Measurements from ENCODE around the gene SEL1L2. TPM values are rescaled to one million over a fixed set of nuclear protein-coding genes. Genes with fewer than 3 reads are reported as not detected.

Gene SEL1L2
- total and polyA plus RNA-seq, 4 experiments from 2014 or later: not detected

GRCh38 chr20:13930281-13930680, 60.1 kb downstream of the SEL1L2 start:
- no peaks in the 10 kb centered on the region for H3K9me3 Mint-ChIP-seq
- POLR2A ChIA-PET (ENCODE audit: partially characterized antibody): no interaction called here

GRCh38 chr20:13929836-13930235, 60.6 kb downstream of the SEL1L2 start:
- intact Hi-C loops (cut with micrococcal nuclease): no loop called here
- no peak overlapping the region for H3K4me3 ChIP-seq (ENCODE audit: low read length in 2 of 2)
- Mint-ChIP-seq H3K36me3 (no peaks in the 10 kb centered on the region), H3K4me1 (no peaks in the 10 kb centered on the region), H3K27ac (no peak overlapping the region), H3K27me3 (no peaks in the 10 kb centered on the region), H3K4me3 (no peak overlapping the region), H3K9me3 (no peaks in the 10 kb centered on the region)
- H3K4me1 ChIP-seq (ENCODE audit: insufficient read depth, low read length): no peaks in the 10 kb centered on the region
- H3K27me3 ChIP-seq (ENCODE audit: insufficient read depth, low read length): no peaks in the 10 kb centered on the region
- POLR2A ChIA-PET (ENCODE audit: partially characterized antibody): no interaction called here
- H3K9me3 ChIP-seq (ENCODE audit: control insufficient read depth in 1 of 2, low read length in 2 of 2): no peaks in the 10 kb centered on the region
- CTCF ChIA-PET (ENCODE audit: partially characterized antibody): no interaction called here
- no peak for DNase-seq
- no peaks in the 10 kb centered on the region for H3K36me3 ChIP-seq (ENCODE audit: insufficient read depth, low read length)
- no peak overlapping the region for H3K27ac ChIP-seq (ENCODE audit: low read depth, low read length)

More at GRCh38 chr20:13930281-13930680, 60.1 kb downstream of the SEL1L2 start:
- no peak overlapping the region for H3K4me3 ChIP-seq (ENCODE audit: low read length in 2 of 2)
- intact Hi-C loops (cut with micrococcal nuclease): no loop called here
- Mint-ChIP-seq H3K4me3 (no peak overlapping the region), H3K4me1 (no peaks in the 10 kb centered on the region), H3K27ac (no peak overlapping the region), H3K36me3 (no peaks in the 10 kb centered on the region), H3K27me3 (no peaks in the 10 kb centered on the region)
- H3K9me3 ChIP-seq (ENCODE audit: control insufficient read depth in 1 of 2, low read length in 2 of 2): no peaks in the 10 kb centered on the region
- H3K27ac ChIP-seq (ENCODE audit: low read depth, low read length): no peak overlapping the region
- CTCF ChIA-PET (ENCODE audit: partially characterized antibody): no interaction called here
- H3K36me3 ChIP-seq (ENCODE audit: insufficient read depth, low read length): no peaks in the 10 kb centered on the region
- no peaks in the 10 kb centered on the region for H3K4me1 ChIP-seq (ENCODE audit: insufficient read depth, low read length)
- no peaks in the 10 kb centered on the region for H3K27me3 ChIP-seq (ENCODE audit: insufficient read depth, low read length)
- no peak for DNase-seq

GRCh38 chr20:13928901-13929300, 61.5 kb downstream of the SEL1L2 start:
- Histone ChIP-seq H3K4me1 (ENCODE audit: insufficient read depth, low read length) (no peaks in the 10 kb centered on the region), H3K27ac (ENCODE audit: low read depth, low read length) (no peak overlapping the region), H3K4me3 (ENCODE audit: low read length in 2 of 2) (no peak overlapping the region), H3K36me3 (ENCODE audit: insufficient read depth, low read length) (no peaks in the 10 kb centered on the region), H3K27me3 (ENCODE audit: insufficient read depth, low read length) (no peaks in the 10 kb centered on the region), H3K9me3 (ENCODE audit: control insufficient read depth in 1 of 2, low read length in 2 of 2) (no peaks in the 10 kb centered on the region)
- Mint-ChIP-seq H3K27ac (no peak overlapping the region), H3K4me3 (no peak overlapping the region), H3K4me1 (no peaks in the 10 kb centered on the region), H3K27me3 (no peaks in the 10 kb centered on the region), H3K36me3 (no peaks in the 10 kb centered on the region), H3K9me3 (peaks cover 0 to 2% (median 0%) of the 10 kb centered on the region in 8 donors)
- CTCF ChIA-PET (ENCODE audit: partially characterized antibody): no interaction called here
- POLR2A ChIA-PET (ENCODE audit: partially characterized antibody): no interaction called here
- intact Hi-C loops (cut with micrococcal nuclease): no loop called here
- DNase-seq: no peak

- ChIA-PET POLR2A (ENCODE audit: partially characterized antibody) (no interaction called here), CTCF (ENCODE audit: partially characterized antibody) (no interaction called here)
- Mint-ChIP-seq H3K36me3 (no peaks in the 10 kb centered on the region), H3K27ac (no peak overlapping the region), H3K27me3 (no peaks in the 10 kb centered on the region), H3K4me1 (no peaks in the 10 kb centered on the region), H3K9me3 (peaks cover 0 to 3% (median 0%) of the 10 kb centered on the region in 8 donors), H3K4me3 (no peak overlapping the region)
- H3K9me3 ChIP-seq (ENCODE audit: control insufficient read depth in 1 of 2, low read length in 2 of 2): no peaks in the 10 kb centered on the region
- no peak overlapping the region for H3K4me3 ChIP-seq (ENCODE audit: low read length in 2 of 2)
- H3K4me1 ChIP-seq (ENCODE audit: insufficient read depth, low read length): no peaks in the 10 kb centered on the region
- H3K27me3 ChIP-seq (ENCODE audit: insufficient read depth, low read length): no peaks in the 10 kb centered on the region
- DNase-seq: no peak
- H3K36me3 ChIP-seq (ENCODE audit: insufficient read depth, low read length): no peaks in the 10 kb centered on the region
- no peak overlapping the region for H3K27ac ChIP-seq (ENCODE audit: low read depth, low read length)
- intact Hi-C loops (cut with micrococcal nuclease): no loop called here
Measured at GRCh38 chr20:13927171-13927570, 63.2 kb downstream of the SEL1L2 start.

DNA sequence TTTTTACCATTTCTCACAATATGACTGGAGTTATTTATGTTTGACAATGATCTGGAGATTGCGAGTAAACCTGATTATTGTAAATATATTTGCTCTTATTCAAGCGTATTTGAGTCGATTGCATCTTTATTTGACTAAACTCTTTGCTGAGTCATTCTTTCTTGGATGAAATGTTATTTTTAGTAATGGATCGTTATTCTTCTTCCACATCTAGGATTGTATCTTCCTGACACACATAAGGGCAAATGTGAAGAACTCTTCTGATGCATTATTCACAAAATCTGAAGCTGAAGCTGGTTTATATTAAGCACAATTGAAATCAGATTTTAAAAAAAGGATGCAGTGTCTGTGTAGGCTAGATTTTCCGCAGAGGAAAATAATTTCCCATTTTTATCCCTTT, 68.2 kb downstream of the SEL1L2 start:
- H3K27ac Mint-ChIP-seq: no peak overlapping the region
- Histone ChIP-seq H3K27ac (ENCODE audit: low read depth, low read length) (no peak overlapping the region), H3K4me3 (ENCODE audit: low read length in 2 of 2) (no peak overlapping the region), H3K4me1 (ENCODE audit: insufficient read depth, low read length) (no peaks in the 10 kb centered on the region), H3K9me3 (ENCODE audit: control insufficient read depth in 1 of 2, low read length in 2 of 2) (no peaks in the 10 kb centered on the region), H3K36me3 (ENCODE audit: insufficient read depth, low read length) (no peaks in the 10 kb centered on the region), H3K27me3 (ENCODE audit: insufficient read depth, low read length) (no peaks in the 10 kb centered on the region)
- H3K36me3 Mint-ChIP-seq: no peaks in the 10 kb centered on the region
- CTCF ChIA-PET (ENCODE audit: partially characterized antibody): no interaction called here
- intact Hi-C loops (cut with micrococcal nuclease): no loop called here
- no peaks in the 10 kb centered on the region for H3K4me1 Mint-ChIP-seq
- peaks cover 0 to 2% of the 10 kb centered on the region in 2 donors for H3K27me3 Mint-ChIP-seq
- POLR2A ChIA-PET (ENCODE audit: partially characterized antibody): no interaction called here
- peaks cover 0 to 3% (median 0%) of the 10 kb centered on the region in 8 donors for H3K9me3 Mint-ChIP-seq
- DNase-seq: no peak
- H3K4me3 Mint-ChIP-seq: no peak overlapping the region

DNA sequence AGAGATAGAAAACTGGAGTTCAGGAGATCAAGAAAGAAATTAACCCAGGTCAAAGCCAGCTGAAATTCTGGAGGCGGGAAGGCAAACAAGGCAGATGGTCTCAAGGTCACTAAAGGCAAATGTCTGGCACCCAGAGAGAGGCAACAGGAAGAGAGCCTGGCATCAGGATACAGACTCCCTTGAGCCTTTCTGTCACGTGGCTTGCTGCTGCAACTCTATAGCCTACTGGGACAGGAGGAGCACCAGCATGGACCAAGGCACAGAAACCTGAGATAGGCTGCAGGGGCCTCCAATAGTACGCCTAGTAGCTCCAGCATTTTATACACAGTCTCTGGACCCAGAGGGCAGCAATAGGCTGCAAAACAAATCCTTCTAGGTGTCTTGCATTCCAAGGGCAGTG, 75.1 kb downstream of the SEL1L2 start:
- Mint-ChIP-seq H3K27ac (no peak overlapping the region), H3K27me3 (peaks cover 0 to 2% of the 10 kb centered on the region in 2 donors), H3K9me3 (peaks cover 0 to 3% (median 0%) of the 10 kb centered on the region in 8 donors), H3K4me1 (no peaks in the 10 kb centered on the region), H3K36me3 (no peaks in the 10 kb centered on the region), H3K4me3 (no peak overlapping the region)
- Histone ChIP-seq H3K4me1 (ENCODE audit: insufficient read depth, low read length) (no peaks in the 10 kb centered on the region), H3K27ac (ENCODE audit: low read depth, low read length) (no peak overlapping the region), H3K9me3 (ENCODE audit: control insufficient read depth in 1 of 2, low read length in 2 of 2) (no peaks in the 10 kb centered on the region), H3K36me3 (ENCODE audit: insufficient read depth, low read length) (no peaks in the 10 kb centered on the region), H3K27me3 (ENCODE audit: insufficient read depth, low read length) (no peaks in the 10 kb centered on the region), H3K4me3 (ENCODE audit: low read length in 2 of 2) (no peak overlapping the region)
- ChIA-PET CTCF (ENCODE audit: partially characterized antibody) (no interaction called here), POLR2A (ENCODE audit: partially characterized antibody) (no interaction called here)
- intact Hi-C loops (cut with micrococcal nuclease): no loop called here
- DNase-seq: no peak

- Histone ChIP-seq H3K27ac (ENCODE audit: low read depth, low read length) (no peak overlapping the region), H3K27me3 (ENCODE audit: insufficient read depth, low read length) (no peaks in the 10 kb centered on the region), H3K4me1 (ENCODE audit: insufficient read depth, low read length) (no peaks in the 10 kb centered on the region), H3K4me3 (ENCODE audit: low read length in 2 of 2) (no peak overlapping the region), H3K36me3 (ENCODE audit: insufficient read depth, low read length) (no peaks in the 10 kb centered on the region), H3K9me3 (ENCODE audit: control insufficient read depth in 1 of 2, low read length in 2 of 2) (no peaks in the 10 kb centered on the region)
- H3K27ac Mint-ChIP-seq: no peak overlapping the region
- H3K4me1 Mint-ChIP-seq: no peaks in the 10 kb centered on the region
- H3K36me3 Mint-ChIP-seq: no peaks in the 10 kb centered on the region
- POLR2A ChIA-PET (ENCODE audit: partially characterized antibody): interaction anchor here (1.0 kb wide), 1 partner anchor 9 kb away, joined by 3 read pairs; no protein-coding TSS in a partner anchor
- no peak for DNase-seq
- H3K4me3 Mint-ChIP-seq: no peak overlapping the region
- CTCF ChIA-PET (ENCODE audit: partially characterized antibody): no interaction called here
- peaks cover 0 to 2% of the 10 kb centered on the region in 2 donors for H3K27me3 Mint-ChIP-seq
- intact Hi-C loops (cut with micrococcal nuclease): no loop called here
- H3K9me3 Mint-ChIP-seq: peaks cover 0 to 3% (median 0%) of the 10 kb centered on the region in 8 donors
Measured at GRCh38 chr20:13913572-13913971, 76.8 kb downstream of the SEL1L2 start.

DNA sequence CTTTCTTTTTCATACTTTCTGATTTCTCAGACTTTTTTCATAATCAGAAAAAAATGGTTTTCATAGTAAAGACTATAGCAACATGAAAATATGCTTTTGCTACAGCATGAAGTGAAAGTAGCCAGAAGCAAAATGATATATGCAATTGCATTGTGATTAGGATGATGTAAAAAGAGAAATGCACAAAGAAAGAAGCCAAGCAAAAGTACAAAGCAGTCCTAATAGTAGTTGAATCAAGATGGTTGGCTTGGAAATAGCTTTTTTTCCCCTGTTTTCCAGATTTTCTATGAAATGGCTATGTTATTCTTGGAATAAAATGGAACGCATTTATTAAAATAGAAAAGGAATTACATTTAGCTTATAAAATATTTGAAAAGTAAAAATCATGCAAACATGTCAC, 77.3 kb downstream of the SEL1L2 start:
- H3K4me3 Mint-ChIP-seq: no peak overlapping the region
- Histone ChIP-seq H3K27me3 (ENCODE audit: insufficient read depth, low read length) (no peaks in the 10 kb centered on the region), H3K36me3 (ENCODE audit: insufficient read depth, low read length) (no peaks in the 10 kb centered on the region), H3K27ac (ENCODE audit: low read depth, low read length) (no peak overlapping the region), H3K9me3 (ENCODE audit: control insufficient read depth in 1 of 2, low read length in 2 of 2) (no peaks in the 10 kb centered on the region), H3K4me3 (ENCODE audit: low read length in 2 of 2) (no peak overlapping the region), H3K4me1 (ENCODE audit: insufficient read depth, low read length) (no peaks in the 10 kb centered on the region)
- H3K4me1 Mint-ChIP-seq: no peaks in the 10 kb centered on the region
- no peak overlapping the region for H3K27ac Mint-ChIP-seq
- ChIA-PET POLR2A (ENCODE audit: partially characterized antibody) (interaction anchor here (1.0 kb wide), 1 partner anchor 8 kb away, joined by 3 read pairs; no protein-coding TSS in a partner anchor), CTCF (ENCODE audit: partially characterized antibody) (no interaction called here)
- peaks cover 0 to 2% of the 10 kb centered on the region in 2 donors for H3K27me3 Mint-ChIP-seq
- intact Hi-C loops (cut with micrococcal nuclease): no loop called here
- no peaks in the 10 kb centered on the region for H3K36me3 Mint-ChIP-seq
- H3K9me3 Mint-ChIP-seq: peaks cover 0 to 3% (median 0%) of the 10 kb centered on the region in 8 donors
- DNase-seq: no peak

Measured in CD4-positive, alpha-beta memory T cell (primary cell).